HUES48 (cell line): ENCODE results near the gene PRKN.

Experiments
- H3K27ac ChIP-seq: one replicate; pipeline ENCODE4 v1.7.0; 2013; ENCODE audit warnings: low read depth, low read length, inconsistent platforms
- H3K27me3 ChIP-seq: 2 replicates; pipeline ENCODE4 v1.6.1; 2013; ENCODE audit warnings: mild to moderate bottlenecking, low read length; ENCODE audit not compliant: control insufficient read depth, insufficient read depth
- H3K36me3 ChIP-seq: 2 replicates; pipeline ENCODE4 v1.6.1; 2013; ENCODE audit warnings: low read length; ENCODE audit not compliant: control insufficient read depth, insufficient read depth
- H3K4me1 ChIP-seq: 2 replicates; pipeline ENCODE4 v1.6.1; 2013; ENCODE audit warnings: mild to moderate bottlenecking, low read length; ENCODE audit not compliant: control insufficient read depth, insufficient read depth
- H3K4me3 ChIP-seq: 2 replicates; pipeline ENCODE4 v1.5.1; 2013; ENCODE audit warnings: mild to moderate bottlenecking, low read depth, low read length
- H3K9ac ChIP-seq: 2 replicates; pipeline ENCODE4 v1.6.1; 2013; ENCODE audit warnings: mild to moderate bottlenecking, low read depth, low read length, moderate library complexity
- H3K9me3 ChIP-seq: 2 replicates; pipeline ENCODE4 v1.6.1; 2013; ENCODE audit warnings: low read length; ENCODE audit not compliant: control insufficient read depth, insufficient read depth

Gene PRKN

DNA sequence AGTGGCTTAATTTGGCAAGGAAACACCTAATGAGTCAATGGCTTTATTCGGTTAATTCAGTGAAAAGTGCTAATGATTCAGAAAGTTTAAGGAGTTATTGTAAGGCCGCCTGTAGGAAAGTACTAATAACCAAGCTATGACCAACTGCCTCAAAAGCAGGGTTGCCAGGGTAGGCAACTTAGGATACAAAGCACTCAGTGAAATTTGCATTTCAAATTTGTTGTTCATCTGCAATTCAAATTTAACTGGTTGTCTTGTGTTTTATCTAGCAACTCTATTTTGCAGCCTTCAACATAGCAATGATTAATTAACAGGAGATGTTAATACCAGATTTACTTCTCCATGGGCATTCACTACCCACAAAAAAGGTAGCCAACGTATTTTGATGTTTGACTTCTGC is 412.3 kb downstream of the PRKN start:
- H3K4me1 ChIP-seq = peaks cover 4% of the 10 kb centered on the region; the same call in 1 of the 2 replicates
- H3K4me3 ChIP-seq = no peak overlapping the region
- H3K36me3 ChIP-seq = no peaks in the 10 kb centered on the region
- H3K9ac ChIP-seq = no peak overlapping the region
- H3K9me3 ChIP-seq = no peaks in the 10 kb centered on the region
- no peaks in the 10 kb centered on the region for H3K27me3 ChIP-seq
- H3K27ac ChIP-seq = no peak overlapping the region

DNA sequence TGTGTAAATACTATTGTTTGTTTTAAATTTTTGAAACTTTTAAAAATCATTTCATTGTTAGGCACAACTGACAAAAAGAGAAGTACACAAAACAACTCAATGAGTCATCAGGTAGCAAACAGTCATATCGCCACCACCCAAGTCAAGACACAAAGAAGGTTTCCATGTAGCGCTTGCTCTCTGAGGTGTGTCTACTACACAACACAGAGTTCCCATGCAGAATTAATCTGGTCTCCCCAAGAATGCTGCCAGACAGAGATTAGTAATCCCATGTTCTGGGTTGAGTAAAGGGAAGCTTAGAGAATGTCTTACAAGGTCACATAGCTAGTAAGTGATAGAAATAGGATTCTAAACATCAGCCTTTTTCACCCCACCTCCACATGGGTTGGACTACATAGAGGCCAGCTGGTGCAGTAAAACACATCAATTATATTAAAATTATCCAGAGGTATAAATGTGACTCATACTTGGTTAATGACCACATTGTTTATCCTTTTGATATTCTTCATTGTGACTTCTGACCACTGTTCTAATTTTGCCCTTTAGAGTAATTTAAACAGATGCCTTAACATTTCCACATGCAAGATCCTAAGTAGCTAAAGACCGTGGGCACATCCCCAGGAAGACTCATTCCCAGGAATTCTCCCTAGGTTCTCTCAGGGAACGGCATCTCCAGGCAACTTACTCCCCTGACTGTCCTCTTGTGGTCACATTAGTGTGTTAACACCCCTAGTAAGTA is 413.5 kb downstream of the PRKN start:
- peaks cover 4% of the 10 kb centered on the region; the same call in 1 of the 2 replicates for H3K4me1 ChIP-seq
- H3K9me3 ChIP-seq = no peaks in the 10 kb centered on the region
- no peaks in the 10 kb centered on the region for H3K27me3 ChIP-seq
- no peak overlapping the region for H3K9ac ChIP-seq
- no peaks in the 10 kb centered on the region for H3K36me3 ChIP-seq
- no peak overlapping the region for H3K27ac ChIP-seq
- no peak overlapping the region for H3K4me3 ChIP-seq

DNA sequence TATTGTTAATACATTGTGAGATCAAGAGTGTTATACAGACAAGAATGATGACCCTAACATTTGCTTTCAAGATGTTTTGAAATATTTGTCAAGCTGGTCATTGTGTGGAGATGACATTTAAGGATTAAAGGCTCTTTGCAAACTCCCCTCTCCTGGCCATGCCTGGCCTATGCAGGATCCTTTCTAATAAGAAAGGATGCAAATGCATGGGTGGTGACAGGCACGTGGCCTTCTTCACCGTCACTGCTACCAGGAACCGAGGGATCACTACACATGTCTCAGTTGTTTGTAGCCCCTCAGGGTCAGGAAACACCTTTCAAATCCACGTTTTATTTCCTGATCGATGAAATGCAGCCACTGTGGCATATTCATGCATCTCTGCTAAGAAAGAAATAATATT is 419.7 kb downstream of the PRKN start:
- Histone ChIP-seq H3K4me3 (no peak overlapping the region), H3K4me1 (no peaks in the 10 kb centered on the region), H3K9ac (no peak overlapping the region), H3K9me3 (no peaks in the 10 kb centered on the region), H3K36me3 (no peaks in the 10 kb centered on the region), H3K27ac (no peak overlapping the region), H3K27me3 (no peaks in the 10 kb centered on the region)

DNA sequence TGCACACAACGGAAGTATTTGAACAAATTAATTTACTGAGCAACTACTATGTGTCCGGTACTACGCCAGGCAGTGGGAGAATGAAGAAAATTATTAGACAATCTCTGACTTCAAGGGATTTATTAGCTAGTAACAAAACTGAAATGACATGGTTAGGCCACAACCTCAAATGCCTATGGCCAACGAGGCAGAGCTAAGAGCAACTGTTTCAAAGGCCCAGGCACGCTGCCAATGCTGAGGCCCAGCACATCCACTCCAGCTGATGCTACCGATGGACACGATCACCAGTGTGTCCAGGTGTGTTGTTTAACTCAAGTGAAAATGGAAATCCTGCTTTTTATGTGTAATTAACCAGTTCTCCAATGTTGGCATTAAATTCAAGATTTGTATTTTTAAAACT is 420.9 kb downstream of the PRKN start:
- H3K9me3 ChIP-seq = no peaks in the 10 kb centered on the region

DNA sequence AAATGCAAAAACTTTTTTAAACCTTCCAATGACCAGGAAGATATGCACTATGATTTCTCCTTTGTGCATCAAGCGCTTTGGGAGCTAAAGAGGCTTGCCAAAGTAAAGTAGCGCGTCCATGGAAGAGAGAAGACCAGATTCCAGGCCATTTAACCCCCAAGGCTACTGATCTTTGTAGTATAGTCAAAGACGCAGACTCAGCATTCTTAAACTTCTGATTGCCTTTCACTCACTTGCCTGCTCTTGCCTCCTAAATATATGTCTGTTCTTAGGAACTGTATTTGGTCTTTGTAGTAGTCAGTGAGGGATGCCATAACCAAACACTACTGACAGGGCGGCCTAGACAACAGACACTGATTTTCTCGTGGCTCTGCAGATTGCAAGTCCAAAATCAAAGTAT is 426.4 kb downstream of the PRKN start:
- no peaks in the 10 kb centered on the region for H3K27me3 ChIP-seq
- no peaks in the 10 kb centered on the region for H3K36me3 ChIP-seq
- H3K4me3 ChIP-seq = no peak overlapping the region
- H3K27ac ChIP-seq = no peak overlapping the region
- H3K4me1 ChIP-seq = no peaks in the 10 kb centered on the region
- H3K9ac ChIP-seq = no peak overlapping the region
- no peaks in the 10 kb centered on the region for H3K9me3 ChIP-seq

More for the DNA sequence above, 420.9 kb downstream of the PRKN start:
- no peak overlapping the region for H3K4me3 ChIP-seq
- H3K27me3 ChIP-seq = no peaks in the 10 kb centered on the region
- H3K27ac ChIP-seq = no peak overlapping the region
- H3K4me1 ChIP-seq = no peaks in the 10 kb centered on the region
- H3K9ac ChIP-seq = no peak overlapping the region
- no peaks in the 10 kb centered on the region for H3K36me3 ChIP-seq

DNA sequence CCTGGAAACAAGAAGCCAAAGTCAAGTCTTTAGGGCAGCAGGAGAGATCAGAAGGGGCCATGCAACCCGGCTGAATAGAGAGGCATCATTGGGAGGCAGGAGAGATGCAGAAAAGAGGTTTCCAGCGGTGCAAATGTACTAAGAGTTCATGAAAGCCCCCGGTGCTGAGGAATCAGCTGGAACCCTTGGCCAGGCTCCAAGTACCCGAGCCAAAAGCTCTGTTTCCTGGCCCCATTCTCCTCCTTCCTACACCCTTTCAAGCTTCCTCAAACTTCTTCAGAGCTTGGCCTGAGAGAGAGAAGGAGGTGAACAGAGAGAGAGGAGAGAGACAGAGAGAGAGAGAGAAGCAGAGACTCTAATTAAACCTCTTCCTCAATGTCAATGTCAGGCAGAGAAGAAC is 433.5 kb downstream of the PRKN start:
- no peak overlapping the region for H3K27ac ChIP-seq
- no peak overlapping the region for H3K9ac ChIP-seq
- H3K4me1 ChIP-seq = no peaks in the 10 kb centered on the region
- H3K36me3 ChIP-seq = no peaks in the 10 kb centered on the region
- no peaks in the 10 kb centered on the region for H3K27me3 ChIP-seq
- no peaks in the 10 kb centered on the region for H3K9me3 ChIP-seq
- H3K4me3 ChIP-seq = no peak overlapping the region

DNA sequence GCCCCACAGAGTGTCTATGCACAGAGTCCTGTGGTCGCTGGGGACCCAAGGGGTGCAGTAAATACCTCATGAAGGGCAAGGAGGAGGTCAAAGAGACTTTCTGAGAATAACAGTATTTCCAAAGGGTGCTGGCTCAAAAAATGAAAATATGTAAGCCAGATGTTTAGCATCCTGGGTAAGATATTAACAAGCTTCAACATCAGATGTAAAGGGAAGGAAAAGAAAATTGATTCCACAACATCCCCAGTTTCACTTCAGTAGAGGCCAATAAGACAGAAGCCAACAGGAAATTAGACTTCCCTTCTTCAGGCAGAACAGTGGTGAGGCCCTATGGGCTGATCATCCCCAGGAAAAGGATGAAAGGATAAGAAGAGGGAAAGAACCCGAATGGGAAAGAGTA is 434.7 kb downstream of the PRKN start:
- no peak overlapping the region for H3K9ac ChIP-seq
- H3K36me3 ChIP-seq = no peaks in the 10 kb centered on the region
- no peaks in the 10 kb centered on the region for H3K27me3 ChIP-seq
- H3K27ac ChIP-seq = no peak overlapping the region
- H3K4me1 ChIP-seq = no peaks in the 10 kb centered on the region
- no peaks in the 10 kb centered on the region for H3K9me3 ChIP-seq
- no peak overlapping the region for H3K4me3 ChIP-seq

DNA sequence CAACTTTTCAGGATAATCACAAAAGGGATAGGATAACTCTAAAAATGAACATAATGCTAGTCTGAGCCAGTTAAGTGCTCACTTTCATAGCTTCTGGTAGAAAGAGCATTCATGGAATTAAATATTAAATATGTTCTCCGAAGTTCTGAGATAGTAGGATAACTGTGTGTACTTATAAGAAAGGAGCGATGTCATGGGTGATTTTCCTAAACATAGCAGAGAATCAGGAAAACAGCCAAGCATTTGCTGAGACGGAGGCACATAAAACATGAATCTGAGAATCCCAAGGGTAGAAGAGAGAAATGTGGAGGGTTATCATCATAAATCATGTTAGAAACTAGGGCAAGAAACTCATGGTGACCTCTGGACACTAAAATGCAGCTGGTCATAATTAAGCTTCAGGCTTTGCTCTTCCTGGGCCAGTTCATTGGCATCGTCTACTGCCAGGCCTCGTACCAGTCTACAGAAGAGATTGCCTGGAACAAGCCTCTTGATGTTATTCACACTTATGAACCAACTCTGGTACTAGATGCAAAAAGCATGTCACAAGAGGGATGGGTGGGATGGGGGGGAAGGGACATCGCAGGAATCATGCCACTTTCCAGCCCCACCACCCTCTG is 436.6 kb downstream of the PRKN start:
- H3K27ac ChIP-seq = no peak overlapping the region
- H3K4me3 ChIP-seq = no peak overlapping the region
- no peak overlapping the region for H3K9ac ChIP-seq
- no peaks in the 10 kb centered on the region for H3K9me3 ChIP-seq
- no peaks in the 10 kb centered on the region for H3K4me1 ChIP-seq
- no peaks in the 10 kb centered on the region for H3K36me3 ChIP-seq
- H3K27me3 ChIP-seq = no peaks in the 10 kb centered on the region

DNA sequence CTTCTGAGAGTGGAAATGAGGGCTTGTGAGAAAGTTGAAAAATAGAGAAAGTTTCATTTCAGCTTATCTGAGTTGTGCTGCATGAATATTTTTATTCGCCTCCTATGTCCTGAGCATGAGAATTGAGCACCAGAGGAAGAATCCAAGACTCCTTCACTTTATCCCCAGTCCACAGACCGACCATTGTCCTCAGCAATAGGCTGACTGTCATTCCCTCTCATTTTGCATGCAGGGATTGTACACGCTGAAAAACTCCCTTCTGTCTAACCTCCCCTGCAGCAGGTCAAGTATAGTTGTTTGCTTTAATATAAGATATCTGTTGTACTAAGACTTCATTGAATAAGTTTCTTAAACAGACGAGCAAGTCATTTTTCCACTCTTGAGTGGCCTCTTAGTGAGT is 437.6 kb downstream of the PRKN start:
- Histone ChIP-seq H3K27me3 (no peaks in the 10 kb centered on the region), H3K9ac (no peak overlapping the region), H3K4me3 (no peak overlapping the region), H3K9me3 (no peaks in the 10 kb centered on the region), H3K36me3 (no peaks in the 10 kb centered on the region), H3K4me1 (no peaks in the 10 kb centered on the region), H3K27ac (no peak overlapping the region)

DNA sequence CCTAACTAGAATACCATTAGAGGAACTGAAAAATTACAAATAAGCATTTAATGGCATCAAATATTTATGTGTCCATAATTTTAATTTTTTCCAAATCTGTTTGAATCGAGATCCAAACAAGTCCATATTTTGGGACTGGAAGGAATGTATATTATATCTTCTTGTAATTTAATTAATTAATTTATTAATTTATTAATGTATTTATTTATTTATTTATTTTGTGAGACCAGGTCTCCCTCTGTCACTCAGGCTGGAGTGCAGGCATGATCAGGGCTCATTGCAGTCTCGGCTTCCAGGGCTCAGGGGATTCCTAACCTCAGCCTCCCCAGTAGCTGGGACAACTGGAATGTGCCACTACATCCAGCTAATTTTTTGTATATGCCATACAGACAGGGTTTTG is 453.6 kb downstream of the PRKN start:
- no peaks in the 10 kb centered on the region for H3K36me3 ChIP-seq
- H3K4me3 ChIP-seq = no peak overlapping the region
- H3K9me3 ChIP-seq = no peaks in the 10 kb centered on the region
- H3K4me1 ChIP-seq = no peaks in the 10 kb centered on the region
- H3K27me3 ChIP-seq = no peaks in the 10 kb centered on the region
- no peak overlapping the region for H3K27ac ChIP-seq
- H3K9ac ChIP-seq = no peak overlapping the region

DNA sequence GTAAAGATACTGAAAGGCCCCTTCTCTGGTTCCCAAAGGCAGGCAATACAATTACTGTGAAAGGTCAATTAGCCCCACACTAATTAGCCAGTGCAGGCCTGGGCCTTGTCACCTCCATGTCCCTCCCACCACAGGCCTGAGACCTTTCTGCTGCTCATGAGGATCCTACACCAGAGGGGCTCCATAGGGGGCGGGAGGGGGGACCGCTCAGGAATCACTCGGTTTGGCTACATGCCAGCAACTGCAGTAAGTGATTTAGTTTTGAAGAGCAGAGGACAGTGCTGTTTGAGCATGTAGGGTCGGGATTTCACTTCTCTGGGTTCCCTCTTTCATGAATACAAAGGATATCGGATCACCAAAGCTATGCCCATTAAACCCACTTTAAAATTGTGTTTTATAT is 455.6 kb downstream of the PRKN start:
- H3K9ac ChIP-seq = no peak overlapping the region
- no peaks in the 10 kb centered on the region for H3K36me3 ChIP-seq
- no peak overlapping the region for H3K4me3 ChIP-seq
- H3K27me3 ChIP-seq = no peaks in the 10 kb centered on the region
- no peak overlapping the region for H3K27ac ChIP-seq
- no peaks in the 10 kb centered on the region for H3K4me1 ChIP-seq
- H3K9me3 ChIP-seq = no peaks in the 10 kb centered on the region
